Lung (tissue), 12 donors: ENCODE measurements around the gene PM20D1. TPM values are rescaled to one million over a fixed set of nuclear protein-coding genes. Genes with fewer than 3 reads are reported as not detected.
"Not testable (repeated sequence)": the region's sequence is repeated elsewhere in the genome, so short reads cannot be mapped to it uniquely, and the experiment has no call there.

Experiments
- ATAC-seq: fragments of 200-7000 bp; cut with Tn5 transposase; one replicate; pipeline ENCODE4 v1.9.1; 2020; ENCODE audit warnings: moderate number of reproducible peaks; ENCODE audit not compliant: insufficient read depth, low FRiP score
- DNase-seq, 3 donors: peaks; one replicate each; pipeline ENCODE4 v3.0.0-alpha.2; 2013 to 2017
- H3K27ac ChIP-seq, 2 donors: one replicate each; pipeline ENCODE4 v1.5.1; 2013; ENCODE audit warnings: mild to moderate bottlenecking in 2 of 2, moderate library complexity in 2 of 2, control low read depth in 1 of 2, inconsistent platforms in 1 of 2, low read depth in 1 of 2, low read length in 1 of 2
- H3K27me3 ChIP-seq, 3 donors: one replicate each; pipeline ENCODE4 v1.5.1; 2013; ENCODE audit warnings: low read length in 2 of 3; ENCODE audit not compliant: control insufficient read depth in 3 of 3, insufficient read depth in 3 of 3
- H3K36me3 ChIP-seq, 4 donors: one replicate each; pipeline ENCODE4 v1.5.1; 2013; ENCODE audit warnings: low read length in 4 of 4, mild to moderate bottlenecking in 1 of 4, moderate library complexity in 1 of 4; ENCODE audit not compliant: control insufficient read depth in 4 of 4, insufficient read depth in 4 of 4
- H3K4me1 ChIP-seq, 5 donors: one replicate each; pipeline ENCODE4 v1.5.1; 2013; ENCODE audit warnings: low read length in 5 of 5, mild to moderate bottlenecking in 2 of 5, moderate library complexity in 1 of 5; ENCODE audit not compliant: control insufficient read depth in 5 of 5, insufficient read depth in 5 of 5
- H3K4me3 ChIP-seq: one replicate; pipeline ENCODE4 v1.5.1; 2013; ENCODE audit warnings: mild to moderate bottlenecking, control low read depth, moderate library complexity
- H3K9ac ChIP-seq, 2 donors: one replicate each; pipeline ENCODE4 v1.5.1; 2013; ENCODE audit warnings: low read length in 2 of 2, control low read depth in 1 of 2; ENCODE audit not compliant: insufficient read depth in 1 of 2
- H3K9me3 ChIP-seq, 4 donors: one replicate each; pipeline ENCODE4 v1.5.1; 2013; ENCODE audit warnings: low read length in 3 of 4, mild to moderate bottlenecking in 1 of 4, moderate library complexity in 1 of 4; ENCODE audit not compliant: control insufficient read depth in 4 of 4, insufficient read depth in 3 of 4
- WGBS, 2 donors: extraction: QIAGEN DNeasy Blood & Tissue Kit; methylation state at CpG; one replicate each; pipeline ENCODE4 v1.1.7; 2013; 5-methylcytosine and 5-hydroxymethylcytosine counted together
- polyA plus RNA-seq, 2 donors: library from polyadenylated mRNA; stranded (reverse); fragments of 200-250 nt; gene quantifications; one replicate each; pipeline ENCODE4 v1.2.1, GENCODE V29; 2013
- total RNA-seq, 2 donors: library from RNA; depleted of rRNA in 1 of 2; stranded (reverse); fragments of >200 nt in 1 of 2; gene quantifications; one replicate each; pipeline ENCODE4 v1.2.1, GENCODE V29; 2014 to 2021
- TF ChIP-seq, protein P1 (sequence below): IDR thresholded peaks from 2 replicates; pipeline ENCODE4 v1.5.1; 2012; ENCODE audit warnings: mild to moderate bottlenecking; ENCODE audit errors: control extremely low read depth, extremely low read depth
- donor health status: control.
- donor health status: control.
- donor health status: Bipolar disorder and iron deficiency.
- donor health status: healthy.
- donor health status: DM: yes; HTN: yes; CAD: no.

The PM20D1 gene
- total and polyA plus RNA-seq, 4 donors = 0.06 to 0.48 (median 0.28) TPM; not detected in 1

DNA sequence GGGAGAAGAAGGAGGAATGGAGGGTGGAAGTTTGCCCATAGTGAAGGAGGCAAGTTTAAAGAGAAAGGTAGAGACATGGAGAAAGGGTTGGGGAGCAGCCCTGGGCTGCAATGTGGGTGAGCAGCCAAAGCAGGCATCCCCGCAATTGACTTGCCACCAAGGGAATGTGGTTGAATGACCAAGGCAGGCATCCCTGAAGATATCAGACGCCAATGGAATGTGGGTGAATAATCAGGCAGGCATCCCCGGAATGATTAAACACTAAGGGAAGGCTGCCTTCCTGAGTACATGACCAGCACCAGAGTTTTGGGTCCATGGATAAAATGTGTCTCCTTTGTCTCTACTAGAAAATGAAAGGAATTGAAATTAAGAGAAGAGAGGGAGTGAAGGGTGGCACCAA is 39.8 kb upstream of the PM20D1 start:
- H3K36me3 ChIP-seq, ATAC-seq, H3K9ac ChIP-seq, H3K27ac ChIP-seq, H3K27me3 ChIP-seq, H3K9me3 ChIP-seq, H3K4me3 ChIP-seq, H3K4me1 ChIP-seq, DNase-seq: not testable (repeated sequence)
- 85 to 90% methylated on average over 3 of the region's 3 CpGs for WGBS, 2 donors

- H3K4me1 ChIP-seq, H3K9me3 ChIP-seq, DNase-seq, H3K9ac ChIP-seq, H3K27me3 ChIP-seq, H3K36me3 ChIP-seq, H3K27ac ChIP-seq, ATAC-seq, H3K4me3 ChIP-seq: not testable (repeated sequence)
- WGBS, 2 donors = 65 to 81% methylated on average over 4 of the region's 4 CpGs
Observed at GRCh38 chr1:205889006-205889405, 39.1 kb upstream of the PM20D1 start.

DNA sequence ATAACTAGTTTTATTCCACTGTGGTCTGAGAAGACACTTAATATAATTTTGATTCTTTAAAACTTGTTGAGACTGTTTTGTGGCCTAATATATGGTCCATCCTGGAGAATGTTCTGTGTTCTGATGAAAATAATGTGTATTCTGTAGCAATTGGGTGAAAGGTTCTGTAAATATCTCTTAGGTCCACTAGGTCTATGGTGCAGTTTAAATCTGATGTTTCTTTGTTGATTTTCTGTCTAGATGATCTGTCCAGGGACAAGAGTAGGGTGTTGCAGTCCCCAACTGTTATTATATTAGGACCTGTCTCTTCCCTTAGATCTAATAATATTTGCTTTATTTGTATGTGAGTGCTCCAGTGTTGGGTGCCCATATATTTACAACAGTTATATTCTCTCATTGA is 33.9 kb upstream of the PM20D1 start:
- H3K36me3 ChIP-seq = no peaks in the 10 kb centered on the region
- no peaks in the 10 kb centered on the region for H3K27me3 ChIP-seq
- TF ChIP-seq, protein P1, sequence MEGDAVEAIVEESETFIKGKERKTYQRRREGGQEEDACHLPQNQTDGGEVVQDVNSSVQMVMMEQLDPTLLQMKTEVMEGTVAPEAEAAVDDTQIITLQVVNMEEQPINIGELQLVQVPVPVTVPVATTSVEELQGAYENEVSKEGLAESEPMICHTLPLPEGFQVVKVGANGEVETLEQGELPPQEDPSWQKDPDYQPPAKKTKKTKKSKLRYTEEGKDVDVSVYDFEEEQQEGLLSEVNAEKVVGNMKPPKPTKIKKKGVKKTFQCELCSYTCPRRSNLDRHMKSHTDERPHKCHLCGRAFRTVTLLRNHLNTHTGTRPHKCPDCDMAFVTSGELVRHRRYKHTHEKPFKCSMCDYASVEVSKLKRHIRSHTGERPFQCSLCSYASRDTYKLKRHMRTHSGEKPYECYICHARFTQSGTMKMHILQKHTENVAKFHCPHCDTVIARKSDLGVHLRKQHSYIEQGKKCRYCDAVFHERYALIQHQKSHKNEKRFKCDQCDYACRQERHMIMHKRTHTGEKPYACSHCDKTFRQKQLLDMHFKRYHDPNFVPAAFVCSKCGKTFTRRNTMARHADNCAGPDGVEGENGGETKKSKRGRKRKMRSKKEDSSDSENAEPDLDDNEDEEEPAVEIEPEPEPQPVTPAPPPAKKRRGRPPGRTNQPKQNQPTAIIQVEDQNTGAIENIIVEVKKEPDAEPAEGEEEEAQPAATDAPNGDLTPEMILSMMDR = no peak
- ATAC-seq (no peak), DNase-seq (no peak)
- H3K27ac ChIP-seq = no peak overlapping the region
- H3K9me3 ChIP-seq = peaks cover 0 to 3% (median 0%) of the 10 kb centered on the region in 4 donors
- no peak overlapping the region for H3K9ac ChIP-seq
- H3K4me1 ChIP-seq = no peaks in the 10 kb centered on the region
- H3K4me3 ChIP-seq = no peak overlapping the region

GRCh38 chr1:205880923-205881322 is 31.0 kb upstream of the PM20D1 start:
- H3K4me1 ChIP-seq = no peaks in the 10 kb centered on the region
- DNase-seq (no peak), ATAC-seq (no peak)
- H3K4me3 ChIP-seq = no peak overlapping the region
- peaks cover 0 to 3% (median 0%) of the 10 kb centered on the region in 4 donors for H3K9me3 ChIP-seq
- peaks cover 0 to 4% (median 0%) of the 10 kb centered on the region in 3 donors for H3K27me3 ChIP-seq
- H3K27ac ChIP-seq = no peak overlapping the region
- no peak overlapping the region for H3K9ac ChIP-seq
- TF ChIP-seq, protein P1 = no peak
- no peaks in the 10 kb centered on the region for H3K36me3 ChIP-seq

DNA sequence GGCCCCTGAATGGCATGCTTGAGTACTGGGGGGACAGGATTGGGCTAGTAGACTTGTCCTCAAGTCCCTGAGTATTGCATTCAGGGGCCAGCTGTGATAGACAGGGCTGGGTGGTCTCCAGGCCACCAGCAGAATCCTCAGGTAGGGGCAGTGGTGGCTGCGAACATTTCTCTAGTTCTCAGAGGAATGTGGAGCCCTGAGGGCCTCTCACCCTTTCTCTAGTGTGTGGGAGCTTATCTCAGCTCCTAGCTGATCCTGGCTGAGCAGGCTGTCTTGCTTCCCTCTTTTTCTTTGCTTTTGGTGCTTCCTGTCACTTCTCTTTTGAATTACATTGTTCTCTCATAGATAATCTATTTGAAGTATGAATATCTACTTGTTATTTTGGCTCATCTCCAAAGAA is 30.0 kb upstream of the PM20D1 start:
- H3K27ac ChIP-seq = no peak overlapping the region
- H3K27me3 ChIP-seq = peaks cover 0 to 4% (median 0%) of the 10 kb centered on the region in 3 donors
- peaks cover 0 to 3% (median 0%) of the 10 kb centered on the region in 4 donors for H3K9me3 ChIP-seq
- no peak for DNase-seq
- H3K36me3 ChIP-seq = no peaks in the 10 kb centered on the region
- no peak for ATAC-seq
- TF ChIP-seq, protein P1 = no peak
- no peak overlapping the region for H3K4me3 ChIP-seq
- WGBS, 2 donors = 90 to 92% methylated on average over 1 of the region's 1 CpG
- no peak overlapping the region for H3K9ac ChIP-seq
- H3K4me1 ChIP-seq = no peaks in the 10 kb centered on the region
